ENCODE results near the gene DLGAP3. TPM values are rescaled to one million over a fixed set of nuclear protein-coding genes. Genes with fewer than 3 reads are reported as not detected.
A peak's percentile ranks its signal among the peaks of the same experiment; 100 is the strongest.

The DLGAP3 gene
- total RNA-seq, 2 experiments from 2014 or later, result 0.82 to 0.88 TPM

GRCh38 chr1:34889705-34890104 lies 39.7 kb downstream of the DLGAP3 start:
- Mint-ChIP-seq H3K4me3 (no peak overlapping the region), H3K9me3 (peaks cover 13% of the 10 kb centered on the region), H3K4me1 (ENCODE audit: low read depth) (peaks cover 3% of the 10 kb centered on the region), H3K27ac (no peak overlapping the region), H3K27me3 (peaks cover 19% of the 10 kb centered on the region), H3K36me3 (peaks cover 2% of the 10 kb centered on the region)
- ChIA-PET CTCF (interaction anchor here (1.3 kb wide), 1 partner anchor 103 kb away, joined by 5 read pairs; no protein-coding TSS in a partner anchor), POLR2A (no interaction called here)
- DNase-seq, result no peak
- intact Hi-C loops (cut with micrococcal nuclease), result no loop called here

GRCh38 chr1:34887593-34887992 lies 41.9 kb downstream of the DLGAP3 start:
- intact Hi-C loops (cut with micrococcal nuclease), result no loop called here
- CTCF ChIA-PET, result interaction anchor here (1.6 kb wide), 1 partner anchor 21 kb away, joined by 7 read pairs; no protein-coding TSS in a partner anchor
- POLR2A ChIA-PET, result no interaction called here

GRCh38 chr1:34885405-34886247 lies 43.8 kb downstream of the DLGAP3 start:
- Mint-ChIP-seq H3K4me3 (peak overlapping the region; percentile 62), H3K27ac (no peak overlapping the region), H3K9me3 (no peaks in the 10 kb centered on the region), H3K27me3 (peaks cover 28% of the 10 kb centered on the region), H3K4me1 (ENCODE audit: low read depth) (peaks cover 3% of the 10 kb centered on the region), H3K36me3 (no peaks in the 10 kb centered on the region)
- DNase-seq, result peak; percentile 77
- ChIA-PET CTCF (interaction anchor here (1.1 to 4.3 kb wide), 3 partner anchors 19 to 33 kb away, joined by 4 to 17 read pairs (median 7); partner anchors contain the start of gene SMIM12), POLR2A (interaction anchor here (1.2 to 1.3 kb wide), 2 partner anchors 20 to 99 kb away, joined by 3 to 4 read pairs; partner anchors contain the start of gene TMEM35B)
- intact Hi-C loops (cut with micrococcal nuclease), result no loop called here

More at GRCh38 chr1:34887593-34887992, 41.9 kb downstream of the DLGAP3 start:
- peaks cover 28% of the 10 kb centered on the region for H3K27me3 Mint-ChIP-seq
- no peak for DNase-seq
- H3K27ac Mint-ChIP-seq, result no peak overlapping the region
- peaks cover 2% of the 10 kb centered on the region for H3K36me3 Mint-ChIP-seq
- peaks cover 3% of the 10 kb centered on the region for H3K4me1 Mint-ChIP-seq (ENCODE audit: low read depth)
- peaks cover 8% of the 10 kb centered on the region for H3K9me3 Mint-ChIP-seq
- no peak overlapping the region for H3K4me3 Mint-ChIP-seq

DNA sequence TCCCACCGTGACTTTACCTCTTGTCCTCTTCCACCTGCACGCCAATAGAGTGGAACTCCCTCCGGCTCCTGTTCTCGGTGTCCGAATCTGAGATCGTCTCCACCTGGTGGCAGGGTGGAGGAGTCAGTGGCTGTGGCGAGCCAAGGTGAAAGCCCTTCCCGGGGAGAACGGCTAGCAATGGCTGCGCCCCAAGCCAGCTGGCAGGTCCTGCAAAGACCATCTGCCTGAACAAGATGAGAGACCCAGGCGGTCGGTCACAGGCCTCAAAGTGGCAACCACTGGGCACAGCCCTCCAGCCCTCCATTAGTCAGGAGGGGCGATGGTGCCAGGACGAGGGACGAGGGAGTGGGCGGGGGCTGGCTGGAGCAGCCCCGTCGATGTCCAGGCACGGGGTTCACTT lies 44.5 kb downstream of the DLGAP3 start:
- POLR2A ChIA-PET, result interaction anchor here (1.2 to 1.3 kb wide), 2 partner anchors 19 to 100 kb away, joined by 3 to 4 read pairs; partner anchors contain the start of gene TMEM35B
- no peak for DNase-seq
- CTCF ChIA-PET, result interaction anchor here (2.3 to 4.3 kb wide), 2 partner anchors 19 to 25 kb away, joined by 7 to 17 read pairs; partner anchors contain the start of gene SMIM12
- Mint-ChIP-seq H3K27ac (no peak overlapping the region), H3K9me3 (no peaks in the 10 kb centered on the region), H3K4me3 (peak overlapping the region; percentile 62), H3K27me3 (peaks cover 28% of the 10 kb centered on the region), H3K36me3 (no peaks in the 10 kb centered on the region), H3K4me1 (ENCODE audit: low read depth) (peaks cover 3% of the 10 kb centered on the region)
- intact Hi-C loops (cut with micrococcal nuclease), result no loop called here

DNA sequence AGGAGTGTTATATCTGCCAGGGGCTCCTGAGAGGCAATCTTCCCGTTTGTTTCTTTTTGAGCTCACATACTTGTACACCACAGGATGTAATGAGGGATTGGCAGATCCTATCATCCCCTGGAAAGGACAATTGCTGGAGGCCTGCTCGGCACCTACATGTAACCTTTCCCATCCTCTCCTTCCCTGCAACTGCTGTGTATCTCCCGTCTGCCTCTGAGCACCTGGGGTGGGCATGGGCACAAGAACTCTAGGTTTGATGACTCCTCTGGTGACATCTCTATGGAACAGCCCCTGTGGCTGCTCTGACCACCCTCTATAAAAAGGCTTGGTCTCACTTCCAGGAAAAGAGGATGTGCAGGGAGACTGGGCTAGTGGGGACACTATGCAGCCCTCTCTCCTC lies 44.9 kb downstream of the DLGAP3 start:
- ChIA-PET POLR2A (interaction anchor here (1.3 kb wide), 1 partner anchor 19 kb away, joined by 3 read pairs; no protein-coding TSS in a partner anchor), CTCF (interaction anchor here (2.3 to 4.3 kb wide), 2 partner anchors 18 to 25 kb away, joined by 7 to 17 read pairs; partner anchors contain the start of gene SMIM12)
- intact Hi-C loops (cut with micrococcal nuclease), result no loop called here
- no peak for DNase-seq
- peaks cover 3% of the 10 kb centered on the region for H3K4me1 Mint-ChIP-seq (ENCODE audit: low read depth)
- H3K4me3 Mint-ChIP-seq, result peak overlapping the region; percentile 62
- H3K27ac Mint-ChIP-seq, result no peak overlapping the region
- peaks cover 27% of the 10 kb centered on the region for H3K27me3 Mint-ChIP-seq
- H3K9me3 Mint-ChIP-seq, result no peaks in the 10 kb centered on the region
- no peaks in the 10 kb centered on the region for H3K36me3 Mint-ChIP-seq

DNA sequence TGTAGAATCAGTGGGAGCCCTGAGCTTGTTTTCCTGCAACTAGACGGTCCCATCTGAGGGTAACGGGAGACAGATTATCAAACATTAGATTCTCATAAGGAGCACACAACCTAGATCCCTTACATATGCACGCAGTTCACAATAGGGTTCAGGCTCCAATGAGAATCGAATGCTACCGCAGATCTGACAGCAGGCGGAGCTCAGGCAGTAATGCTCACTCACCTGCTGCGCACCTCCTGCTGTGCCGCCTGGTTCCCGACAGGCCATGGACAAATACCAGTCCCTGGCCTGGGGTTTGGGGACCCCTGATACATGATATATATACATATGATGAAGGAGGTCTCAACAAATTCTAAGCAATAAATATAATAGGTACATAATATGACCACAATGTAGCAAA lies 50.2 kb downstream of the DLGAP3 start:
- ChIA-PET CTCF (no interaction called here), POLR2A (no interaction called here)
- DNase-seq, result no peak
- H3K4me1 Mint-ChIP-seq (ENCODE audit: low read depth), result no peaks in the 10 kb centered on the region
- no peaks in the 10 kb centered on the region for H3K36me3 Mint-ChIP-seq
- no peak overlapping the region for H3K4me3 Mint-ChIP-seq
- intact Hi-C loops (cut with micrococcal nuclease), result no loop called here
- peaks cover 24% of the 10 kb centered on the region for H3K27me3 Mint-ChIP-seq
- H3K9me3 Mint-ChIP-seq, result no peaks in the 10 kb centered on the region
- no peak overlapping the region for H3K27ac Mint-ChIP-seq

GRCh38 chr1:34876406-34876805 lies 53.0 kb downstream of the DLGAP3 start:
- Mint-ChIP-seq H3K27ac (no peak overlapping the region), H3K4me3 (no peak overlapping the region), H3K9me3 (no peaks in the 10 kb centered on the region), H3K36me3 (no peaks in the 10 kb centered on the region), H3K27me3 (peaks cover 32% of the 10 kb centered on the region), H3K4me1 (ENCODE audit: low read depth) (peaks cover 2% of the 10 kb centered on the region)
- no peak for DNase-seq
- POLR2A ChIA-PET, result no interaction called here
- intact Hi-C loops (cut with micrococcal nuclease), result no loop called here
- CTCF ChIA-PET, result interaction anchor here (1.7 kb wide), 1 partner anchor 10 kb away, joined by 4 read pairs; no protein-coding TSS in a partner anchor

- intact Hi-C loops (cut with micrococcal nuclease), result no loop called here
- Mint-ChIP-seq H3K4me3 (no peak overlapping the region), H3K27me3 (peaks cover 31% of the 10 kb centered on the region), H3K36me3 (no peaks in the 10 kb centered on the region), H3K9me3 (no peaks in the 10 kb centered on the region), H3K27ac (no peak overlapping the region), H3K4me1 (ENCODE audit: low read depth) (peaks cover 4% of the 10 kb centered on the region)
- no peak for DNase-seq
- POLR2A ChIA-PET, result no interaction called here
- CTCF ChIA-PET, result interaction anchor here (0.8 to 1.5 kb wide), 3 partner anchors 8 to 21 kb away, joined by 3 to 6 read pairs (median 4); partner anchors contain the start of gene SMIM12
Observed at GRCh38 chr1:34874296-34874952, 55.0 kb downstream of the DLGAP3 start.

DNA sequence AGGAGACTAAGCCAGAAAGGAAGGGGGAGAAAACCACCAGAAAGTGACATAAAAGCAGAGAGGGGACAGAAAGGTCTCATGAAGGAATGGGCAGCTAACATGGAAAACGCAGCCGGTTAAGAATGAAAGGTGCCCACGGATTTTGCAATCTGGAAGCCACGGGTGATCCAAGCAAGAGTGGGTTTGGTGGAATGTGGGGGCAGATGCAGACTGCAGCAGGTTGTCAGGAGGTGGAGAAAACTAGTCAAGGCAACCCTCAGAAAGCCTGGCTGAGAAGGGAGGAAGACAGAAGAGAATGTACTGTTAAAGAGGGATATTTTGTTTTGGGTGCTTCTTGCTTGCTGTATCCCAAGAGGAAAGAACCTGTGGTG lies 57.3 kb downstream of the DLGAP3 start:
- H3K27me3 Mint-ChIP-seq, result peaks cover 27% of the 10 kb centered on the region
- H3K4me3 Mint-ChIP-seq, result no peak overlapping the region
- no peaks in the 10 kb centered on the region for H3K9me3 Mint-ChIP-seq
- POLR2A ChIA-PET, result no interaction called here
- intact Hi-C loops (cut with micrococcal nuclease), result no loop called here
- CTCF ChIA-PET, result interaction anchor here (0.6 to 1.8 kb wide), 2 partner anchors 19 to 131 kb away, joined by 3 to 9 read pairs; no protein-coding TSS in a partner anchor
- H3K27ac Mint-ChIP-seq, result no peak overlapping the region
- peaks cover 4% of the 10 kb centered on the region for H3K4me1 Mint-ChIP-seq (ENCODE audit: low read depth)
- no peaks in the 10 kb centered on the region for H3K36me3 Mint-ChIP-seq
- no peak for DNase-seq

DNA sequence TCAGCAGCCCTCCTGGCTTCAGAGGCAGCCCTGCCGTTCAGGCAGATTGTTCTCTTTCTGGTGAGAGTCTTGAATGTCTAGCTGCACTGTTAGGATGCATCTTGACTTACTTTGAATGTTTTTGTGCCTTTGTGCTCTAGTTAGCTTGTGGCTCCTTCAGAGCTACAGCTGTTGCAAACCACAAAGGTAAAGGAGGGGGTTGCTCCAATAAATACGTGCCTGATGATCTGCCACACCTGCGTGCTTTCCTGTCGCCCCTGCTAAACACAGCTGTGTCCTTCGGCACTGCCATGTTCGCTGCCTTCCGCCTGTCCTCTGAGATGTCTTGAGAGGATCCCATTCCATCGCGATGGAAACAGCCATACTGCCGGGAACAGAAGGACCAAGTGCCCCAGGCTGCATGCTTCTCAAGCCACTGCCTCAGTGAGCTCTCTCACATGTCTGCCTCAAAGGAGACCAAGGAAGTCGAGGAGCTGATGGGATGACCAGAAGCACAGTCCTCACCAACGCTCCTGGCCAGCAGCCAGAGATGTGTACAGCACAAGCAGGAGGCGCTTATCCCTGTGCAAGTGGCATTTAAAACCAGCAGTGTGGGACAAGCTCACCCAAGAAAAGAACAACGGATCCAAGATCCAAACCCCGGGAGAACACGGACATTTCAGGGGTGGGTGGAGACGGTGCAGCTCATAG lies 57.9 kb downstream of the DLGAP3 start:
- H3K4me1 Mint-ChIP-seq (ENCODE audit: low read depth), result peaks cover 4% of the 10 kb centered on the region
- H3K4me3 Mint-ChIP-seq, result no peak overlapping the region
- no peaks in the 10 kb centered on the region for H3K9me3 Mint-ChIP-seq
- DNase-seq, result no peak
- POLR2A ChIA-PET, result no interaction called here
- intact Hi-C loops (cut with micrococcal nuclease), result no loop called here
- H3K27ac Mint-ChIP-seq, result no peak overlapping the region
- CTCF ChIA-PET, result interaction anchor here (0.6 to 1.8 kb wide), 2 partner anchors 19 to 132 kb away, joined by 3 to 9 read pairs; no protein-coding TSS in a partner anchor
- no peaks in the 10 kb centered on the region for H3K36me3 Mint-ChIP-seq
- H3K27me3 Mint-ChIP-seq, result peaks cover 26% of the 10 kb centered on the region

- H3K4me3 Mint-ChIP-seq, result no peak overlapping the region
- H3K27ac Mint-ChIP-seq, result no peak overlapping the region
- no peaks in the 10 kb centered on the region for H3K36me3 Mint-ChIP-seq
- peaks cover 16% of the 10 kb centered on the region for H3K27me3 Mint-ChIP-seq
- no peak for DNase-seq
- intact Hi-C loops (cut with micrococcal nuclease), result no loop called here
- POLR2A ChIA-PET, result no interaction called here
- no peaks in the 10 kb centered on the region for H3K9me3 Mint-ChIP-seq
- peaks cover 4% of the 10 kb centered on the region for H3K4me1 Mint-ChIP-seq (ENCODE audit: low read depth)
- CTCF ChIA-PET, result interaction anchor here (0.7 kb wide), 1 partner anchor 17 kb away, joined by 3 read pairs; no protein-coding TSS in a partner anchor
Observed at GRCh38 chr1:34870395-34870794, 59.1 kb downstream of the DLGAP3 start.

Data from activated CD4-positive, alpha-beta memory T cell treated with anti-CD3 and anti-CD28 coated beads for 36 hours (primary cell).